HEK293 (cell line): ENCODE results near the gene WNT7B.

Experiments used
- GLIS1 ChIP-seq: fragments of 450-650 bp; formaldehyde crosslinking; IDR thresholded peaks from 2 replicates; pipeline ENCODE4 v1.5.1; 2016; ENCODE audit warnings: missing biosample characterization, missing genetic modification characterization
- GLIS2 ChIP-seq: fragments of 450-650 bp; formaldehyde crosslinking; IDR thresholded peaks from 2 replicates; pipeline ENCODE4 v1.5.1; 2016; ENCODE audit warnings: missing biosample characterization, missing genetic modification characterization
- MYNN ChIP-seq: fragments of 450-650 bp; formaldehyde crosslinking; IDR thresholded peaks from 2 replicates; pipeline ENCODE4 v1.5.1; 2016; ENCODE audit warnings: missing biosample characterization, missing genetic modification characterization, borderline replicate concordance
- PATZ1 ChIP-seq: fragments of 450-650 bp; formaldehyde crosslinking; IDR thresholded peaks from 2 replicates; pipeline ENCODE4 v1.5.1; 2016; ENCODE audit warnings: missing biosample characterization, missing genetic modification characterization
- PRDM4 ChIP-seq: fragments of 450-650 bp; formaldehyde crosslinking; IDR thresholded peaks from 2 replicates; pipeline ENCODE4 v1.5.1; 2017; ENCODE audit warnings: missing biosample characterization, missing genetic modification characterization
- SETDB1 ChIP-seq: IDR thresholded peaks from one replicate; pipeline ENCODE4 v1.6.1; 2017; ENCODE audit warnings: mild to moderate bottlenecking, low read length, moderate library complexity, mixed read lengths; ENCODE audit not compliant: insufficient read length
- ZBTB11 ChIP-seq: fragments of 450-650 bp; formaldehyde crosslinking; conservative IDR thresholded peaks from 2 replicates; pipeline ENCODE4 v1.5.1; 2016; ENCODE audit warnings: low read depth, missing biosample characterization, missing genetic modification characterization
- ZIC2 ChIP-seq: fragments of 450-650 bp; formaldehyde crosslinking; IDR thresholded peaks from 2 replicates; pipeline ENCODE4 v1.5.1; 2016; ENCODE audit warnings: missing biosample characterization, missing genetic modification characterization
- ZNF10 ChIP-seq: fragments of 450-650 bp; formaldehyde crosslinking; IDR thresholded peaks from 2 replicates; pipeline ENCODE4 v1.5.1; 2017; ENCODE audit warnings: missing biosample characterization, missing genetic modification characterization
- ZNF423 ChIP-seq: fragments of 450-650 bp; formaldehyde crosslinking; IDR thresholded peaks from 2 replicates; pipeline ENCODE4 v1.5.1; 2016; ENCODE audit warnings: missing biosample characterization, missing genetic modification characterization
- ZNF510 ChIP-seq: fragments of 450-650 bp; formaldehyde crosslinking; IDR thresholded peaks from 2 replicates; pipeline ENCODE4 v1.5.1; 2018; ENCODE audit warnings: mild to moderate bottlenecking, missing genetic modification characterization, missing biosample characterization; ENCODE audit not compliant: insufficient replicate concordance
- ZNF768 ChIP-seq: fragments of 450-650 bp; formaldehyde crosslinking; IDR thresholded peaks from 2 replicates; pipeline ENCODE4 v1.5.1; 2018; ENCODE audit warnings: missing biosample characterization, mild to moderate bottlenecking, missing genetic modification characterization
- ZSCAN23 ChIP-seq: fragments of 450-650 bp; formaldehyde crosslinking; IDR thresholded peaks from 2 replicates; pipeline ENCODE4 v1.5.1; 2016; ENCODE audit warnings: missing biosample characterization, missing genetic modification characterization
- TF ChIP-seq, protein P1 (sequence below): fragments of 450-650 bp; formaldehyde crosslinking; IDR thresholded peaks from 2 replicates; pipeline ENCODE4 v1.5.1; 2017; ENCODE audit warnings: missing biosample characterization, missing genetic modification characterization
- TF ChIP-seq, protein P2 (sequence below): fragments of 450-650 bp; formaldehyde crosslinking; IDR thresholded peaks from 2 replicates; pipeline ENCODE4 v1.5.1; 2016; ENCODE audit warnings: missing biosample characterization, missing genetic modification characterization

The WNT7B gene

DNA sequence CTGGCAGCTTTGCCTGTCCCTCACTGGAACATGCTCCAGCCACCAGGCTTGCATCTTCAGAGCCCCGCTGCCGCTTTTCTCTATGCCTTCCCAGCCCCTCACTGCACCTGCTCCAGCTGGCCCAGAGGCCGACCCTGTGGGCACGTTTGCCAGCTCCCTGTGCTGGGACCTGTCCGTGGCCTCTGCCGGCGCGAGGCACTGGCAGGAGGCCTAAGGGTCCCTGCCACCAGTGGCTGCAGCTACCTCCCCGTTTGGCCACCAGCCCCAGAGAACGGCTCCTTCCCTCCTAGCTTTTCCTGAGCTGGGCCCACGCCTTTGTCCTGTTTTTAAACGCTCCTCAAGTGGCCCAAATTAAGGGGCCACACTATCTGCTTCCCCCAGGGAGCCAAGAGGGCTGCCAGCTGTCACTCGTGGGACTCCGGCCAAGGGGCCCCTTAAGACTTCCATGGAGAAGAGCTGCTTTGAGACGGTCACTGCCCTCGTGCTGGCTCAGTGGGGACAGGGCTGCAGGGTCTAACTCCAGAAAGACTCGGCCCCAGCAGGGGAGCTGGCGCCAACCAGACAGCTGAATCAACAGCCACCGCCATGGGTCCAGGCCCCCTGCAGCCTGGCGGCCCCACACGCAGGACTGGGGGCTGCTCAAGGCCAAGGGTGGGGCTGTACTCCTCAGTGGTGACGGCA is 24.6 kb upstream of the WNT7B start (continued):
- no peak for TF ChIP-seq ZBTB11 (tag by site-specific recombination)
- peak; percentile 36; the same call in 1 of the 2 replicates for TF ChIP-seq PATZ1 (tag by site-specific recombination)
- TF ChIP-seq ZNF768 (tag by site-specific recombination) = no peak
- TF ChIP-seq, protein P1, sequence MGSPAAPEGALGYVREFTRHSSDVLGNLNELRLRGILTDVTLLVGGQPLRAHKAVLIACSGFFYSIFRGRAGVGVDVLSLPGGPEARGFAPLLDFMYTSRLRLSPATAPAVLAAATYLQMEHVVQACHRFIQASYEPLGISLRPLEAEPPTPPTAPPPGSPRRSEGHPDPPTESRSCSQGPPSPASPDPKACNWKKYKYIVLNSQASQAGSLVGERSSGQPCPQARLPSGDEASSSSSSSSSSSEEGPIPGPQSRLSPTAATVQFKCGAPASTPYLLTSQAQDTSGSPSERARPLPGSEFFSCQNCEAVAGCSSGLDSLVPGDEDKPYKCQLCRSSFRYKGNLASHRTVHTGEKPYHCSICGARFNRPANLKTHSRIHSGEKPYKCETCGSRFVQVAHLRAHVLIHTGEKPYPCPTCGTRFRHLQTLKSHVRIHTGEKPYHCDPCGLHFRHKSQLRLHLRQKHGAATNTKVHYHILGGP (tag by site-specific recombination) = no peak
- no peak for TF ChIP-seq SETDB1
- TF ChIP-seq ZNF423 (tag by site-specific recombination) = peak; percentile 78
- peak; percentile 100 for TF ChIP-seq ZIC2 (tag by site-specific recombination)
- no peak for TF ChIP-seq MYNN (tag by site-specific recombination)
- TF ChIP-seq, protein P2, sequence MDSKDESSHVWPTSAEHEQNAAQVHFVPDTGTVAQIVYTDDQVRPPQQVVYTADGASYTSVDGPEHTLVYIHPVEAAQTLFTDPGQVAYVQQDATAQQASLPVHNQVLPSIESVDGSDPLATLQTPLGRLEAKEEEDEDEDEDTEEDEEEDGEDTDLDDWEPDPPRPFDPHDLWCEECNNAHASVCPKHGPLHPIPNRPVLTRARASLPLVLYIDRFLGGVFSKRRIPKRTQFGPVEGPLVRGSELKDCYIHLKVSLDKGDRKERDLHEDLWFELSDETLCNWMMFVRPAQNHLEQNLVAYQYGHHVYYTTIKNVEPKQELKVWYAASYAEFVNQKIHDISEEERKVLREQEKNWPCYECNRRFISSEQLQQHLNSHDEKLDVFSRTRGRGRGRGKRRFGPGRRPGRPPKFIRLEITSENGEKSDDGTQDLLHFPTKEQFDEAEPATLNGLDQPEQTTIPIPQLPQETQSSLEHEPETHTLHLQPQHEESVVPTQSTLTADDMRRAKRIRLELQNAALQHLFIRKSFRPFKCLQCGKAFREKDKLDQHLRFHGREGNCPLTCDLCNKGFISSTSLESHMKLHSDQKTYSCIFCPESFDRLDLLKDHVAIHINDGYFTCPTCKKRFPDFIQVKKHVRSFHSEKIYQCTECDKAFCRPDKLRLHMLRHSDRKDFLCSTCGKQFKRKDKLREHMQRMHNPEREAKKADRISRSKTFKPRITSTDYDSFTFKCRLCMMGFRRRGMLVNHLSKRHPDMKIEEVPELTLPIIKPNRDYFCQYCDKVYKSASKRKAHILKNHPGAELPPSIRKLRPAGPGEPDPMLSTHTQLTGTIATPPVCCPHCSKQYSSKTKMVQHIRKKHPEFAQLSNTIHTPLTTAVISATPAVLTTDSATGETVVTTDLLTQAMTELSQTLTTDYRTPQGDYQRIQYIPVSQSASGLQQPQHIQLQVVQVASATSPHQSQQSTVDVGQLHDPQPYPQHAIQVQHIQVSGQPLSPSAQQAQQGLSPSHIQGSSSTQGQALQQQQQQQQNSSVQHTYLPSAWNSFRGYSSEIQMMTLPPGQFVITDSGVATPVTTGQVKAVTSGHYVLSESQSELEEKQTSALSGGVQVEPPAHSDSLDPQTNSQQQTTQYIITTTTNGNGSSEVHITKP (tag by site-specific recombination) = no peak
- peak; percentile 100 for TF ChIP-seq GLIS1 (tag by site-specific recombination)
- TF ChIP-seq ZSCAN23 (tag by site-specific recombination) = no peak
- TF ChIP-seq ZNF10 (tag by site-specific recombination) = no peak
- peak; percentile 77 for TF ChIP-seq GLIS2 (tag by site-specific recombination)
- peak; percentile 97 for TF ChIP-seq PRDM4 (tag by site-specific recombination)
- TF ChIP-seq ZNF510 (tag by site-specific recombination) = no peak
